GM12878 (cell line): Measurements from ENCODE around the gene ITGB5. TPM values are rescaled to one million over a fixed set of nuclear protein-coding genes. Genes with fewer than 3 reads are reported as not detected.

Experiments
- ATAC-seq: fragments of 200-7000 bp; cut with Tn5 transposase; 3 replicates; pipeline ENCODE4 v1.9.1; 2020; ENCODE audit warnings: mild to moderate bottlenecking, moderate library complexity
- BruUV-seq: library from RNA; stranded (reverse); fragments of 400-500 nt; replicated peaks from 2 replicates; lab custom pipeline; 2021; lab: Mats Ljungman, UMichigan
- CTCF ChIA-PET: fragments of 300-600 bp; sonication (Branson Sonifier 250); formaldehyde crosslinking; extraction: SDS; loops from one replicate; lab custom pipeline; 2021; ENCODE audit warnings: inconsistent platforms; lab: Yijun Ruan, JAX
- POLR2A ChIA-PET: fragments of 350-600 bp; formaldehyde crosslinking; extraction: SDS; loops from one replicate; lab custom pipeline; 2021; ENCODE audit warnings: inconsistent platforms; lab: Charles Lee
- RAD21 ChIA-PET: fragments of 300-600 bp; sonication (Branson Sonifier 250); formaldehyde crosslinking; loops from one replicate; lab custom pipeline; 2023; ENCODE audit warnings: antibody characterized with exemption; ENCODE audit not compliant: unreplicated experiment; lab: Charles Lee
- SMC1A ChIA-PET: fragments of 300-600 bp; sonication (Branson Sonifier 250); formaldehyde crosslinking; loops from one replicate; lab custom pipeline; 2023; ENCODE audit not compliant: unreplicated experiment, uncharacterized antibody; lab: Charles Lee
- DNase-seq: peaks from one replicate; pipeline ENCODE4 v3.0.0-alpha.2; 2011; ENCODE audit warnings: low read depth, low spot score
- FAIRE-seq: peaks from 3 replicates; lab custom pipeline; 2011; peaks lifted over from hg19 to GRCh38; lab: Jason Lieb, UNC
- H2AFZ ChIP-seq: 2 replicates; pipeline ENCODE4 v1.6.0; 2011; ENCODE audit warnings: low read depth, low read length, control low read depth; ENCODE audit not compliant: control insufficient read depth
- H3K27ac ChIP-seq: 2 replicates; pipeline ENCODE4 v1.5.1; 2011; ENCODE audit warnings: control low read depth; ENCODE audit not compliant: control insufficient read depth, insufficient read depth
- H3K27me3 ChIP-seq, 2 experiments: replicated peaks in 1 of 2; 2 replicates each; pipeline versions ENCODE4 v1.6.0 to v1.6.1; 2011; ENCODE audit warnings: low read length in 1 of 2; ENCODE audit not compliant: control insufficient read depth in 2 of 2, insufficient read depth in 2 of 2
- H3K36me3 ChIP-seq, 2 experiments: 2 replicates each; pipeline ENCODE4 v1.5.1; 2011; ENCODE audit warnings: low read length in 1 of 2; ENCODE audit not compliant: control insufficient read depth in 2 of 2, insufficient read depth in 2 of 2
- H3K4me1 ChIP-seq: 2 replicates; pipeline ENCODE4 v1.6.1; 2011; ENCODE audit warnings: mild to moderate bottlenecking, low read length, moderate library complexity, mixed read lengths; ENCODE audit not compliant: control insufficient read depth, insufficient read depth
- H3K4me2 ChIP-seq: 2 replicates; pipeline ENCODE4 v1.6.0; 2011; ENCODE audit warnings: control low read depth; ENCODE audit not compliant: control insufficient read depth, insufficient read depth
- H3K4me3 ChIP-seq: fragments of 200-600 bp; sonication (generic); 2 replicates; pipeline ENCODE4 v1.5.1; 2016
- H3K79me2 ChIP-seq: 2 replicates; pipeline ENCODE4 v1.6.0; 2011; ENCODE audit warnings: low read length; ENCODE audit not compliant: control insufficient read depth, insufficient read depth
- H3K9ac ChIP-seq: 2 replicates; pipeline ENCODE4 v1.8.0; 2011; ENCODE audit warnings: low read length, control low read depth, mixed read lengths; ENCODE audit not compliant: control insufficient read depth, insufficient read depth
- H3K9me3 ChIP-seq: replicated peaks from 3 replicates; pipeline ENCODE4 v1.5.1; 2011; ENCODE audit warnings: mild to moderate bottlenecking, low read length; ENCODE audit not compliant: control insufficient read depth, insufficient read depth
- H4K20me1 ChIP-seq: 2 replicates; pipeline ENCODE4 v1.6.0; 2011; ENCODE audit not compliant: control insufficient read depth, insufficient read depth
- CHD2 ChIP-seq: IDR thresholded peaks from 2 replicates; pipeline ENCODE4 v1.6.1; 2011; ENCODE audit warnings: low read depth, low read length, improper control_type of control experiment, borderline replicate concordance
- E2F8 ChIP-seq: fragments of 450-650 bp; IDR thresholded peaks from 2 replicates; pipeline ENCODE4 v1.6.1; 2018; ENCODE audit warnings: mild to moderate bottlenecking, low read depth, moderate library complexity; ENCODE audit not compliant: partially characterized antibody
- ESRRA ChIP-seq: IDR thresholded peaks from 2 replicates; pipeline ENCODE4 v1.6.1; 2012; ENCODE audit warnings: mild to moderate bottlenecking, low read length, improper control_type of control experiment
- KLF5 ChIP-seq: fragments of 450-650 bp; IDR thresholded peaks from 2 replicates; pipeline ENCODE4 v1.6.1; 2014; ENCODE audit warnings: mild to moderate bottlenecking; ENCODE audit not compliant: partially characterized antibody
- SIN3A ChIP-seq: IDR thresholded peaks from 2 replicates; pipeline ENCODE4 v1.6.1; 2012; ENCODE audit warnings: low read depth, low read length, improper control_type of control experiment
- ZBTB4 ChIP-seq: fragments of 450-650 bp; formaldehyde crosslinking; IDR thresholded peaks from 2 replicates; pipeline ENCODE4 v1.4.0; 2022; ENCODE audit warnings: mild to moderate bottlenecking, moderate library complexity
- WGBS: methylation state at CpG from one replicate; pipeline ENCODE4 v1.1.6; 2016; ENCODE audit warnings: low lambda C conversion rate; ENCODE audit not compliant: insufficient replicate concordance, insufficient coverage; ENCODE audit errors: missing lambda C conversion rate; 5-methylcytosine and 5-hydroxymethylcytosine counted together
- in situ Hi-C: fragments of 300-500 bp; cut with MboI; formaldehyde crosslinking; loops from 9 replicates; pipeline ENCODE4 v1.14.3; 2018; ENCODE audit warnings: mixed read lengths
- intact Hi-C: fragments of 100-400 bp; cut with micrococcal nuclease; formaldehyde crosslinking; loops from one replicate; pipeline ENCODE4 v1.14.2; 2022; ENCODE audit not compliant: unreplicated experiment
- polyA plus RNA-seq, 11 experiments: library from polyadenylated mRNA; depleted of rRNA in 4 of 11; unstranded in 6 of 11; stranded (reverse) in 5 of 11; fragments of >200 nt; fragmentation: Nextera tagmentation in 4 of 11; fragmentation: Illumina TruSeq in 1 of 11; extraction: Ambion mirVana in 4 of 11; extraction: Trizol in 1 of 11; gene quantifications; 1 replicate in 1 of 11; 2 replicates in 10 of 11; pipeline versions ENCODE4 v1.2.1 to v1.2.3, GENCODE V29; 2011 to 2016; ENCODE audit warnings: inconsistent platforms in 2 of 11, missing spikeins in 2 of 11, low read depth in 1 of 11
- total RNA-seq, 4 experiments: library from RNA; depleted of rRNA in 3 of 4; stranded (reverse); fragments of >200 nt in 3 of 4; fragmentation: Illumina TruSeq in 1 of 4; extraction: Trizol in 1 of 4; gene quantifications; 2 replicates each; pipeline versions ENCODE4 v1.2.1 to v1.2.3, GENCODE V29; 2013 to 2021
- TF ChIP-seq, protein P1 (sequence below): IDR thresholded peaks from 2 replicates; pipeline ENCODE4 v1.6.1; 2011; ENCODE audit warnings: mild to moderate bottlenecking, low read depth, low read length, moderate library complexity; ENCODE audit not compliant: insufficient replicate concordance

The ITGB5 gene
- total and polyA plus RNA-seq, 10 of the 15 experiments (the other 5 are each of a cell fraction or from before 2014, with no cell fraction given), result 0.05 to 10.0 (median 0.83) TPM; not detected in 2

- TF ChIP-seq, protein P1, sequence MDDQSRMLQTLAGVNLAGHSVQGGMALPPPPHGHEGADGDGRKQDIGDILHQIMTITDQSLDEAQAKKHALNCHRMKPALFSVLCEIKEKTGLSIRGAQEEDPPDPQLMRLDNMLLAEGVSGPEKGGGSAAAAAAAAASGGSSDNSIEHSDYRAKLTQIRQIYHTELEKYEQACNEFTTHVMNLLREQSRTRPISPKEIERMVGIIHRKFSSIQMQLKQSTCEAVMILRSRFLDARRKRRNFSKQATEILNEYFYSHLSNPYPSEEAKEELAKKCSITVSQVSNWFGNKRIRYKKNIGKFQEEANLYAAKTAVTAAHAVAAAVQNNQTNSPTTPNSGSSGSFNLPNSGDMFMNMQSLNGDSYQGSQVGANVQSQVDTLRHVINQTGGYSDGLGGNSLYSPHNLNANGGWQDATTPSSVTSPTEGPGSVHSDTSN, result no peak
- TF ChIP-seq SIN3A, result no peak
- TF ChIP-seq, all 136 proteins: peak for 0
- no peak overlapping the region for H2AFZ ChIP-seq
- no peak overlapping the region for H3K4me2 ChIP-seq
- H4K20me1 ChIP-seq, result no peaks in the 10 kb centered on the region
- no TSS peak for BruUV-seq
- 46% methylated on average over 3 of the region's 3 CpGs for WGBS
- H3K9ac ChIP-seq, result no peak overlapping the region
- H3K36me3 ChIP-seq, result no peaks in the 10 kb centered on the region
- ChIA-PET SMC1A (interaction anchor here (0.7 kb wide), 1 partner anchor 40 kb away, joined by 3 read pairs; no protein-coding TSS in a partner anchor), POLR2A (no interaction called here), CTCF (interaction anchor here (0.8 to 2.4 kb wide), 3 partner anchors 58 to 138 kb away, joined by 3 to 6 read pairs (median 3); no protein-coding TSS in a partner anchor), RAD21 (no interaction called here)
- in situ Hi-C loops, result no loop called here
- no peaks in the 10 kb centered on the region for H3K79me2 ChIP-seq
- FAIRE-seq, result no peak
- no peak overlapping the region for H3K4me3 ChIP-seq
- ATAC-seq, result no peak
- no peak for DNase-seq
- H3K27me3 ChIP-seq, result no peaks in the 10 kb centered on the region
- H3K9me3 ChIP-seq, result no peaks in the 10 kb centered on the region; the same call in 1 of the 3 replicates
- intact Hi-C loops, result no loop called here
- peaks cover 13% of the 10 kb centered on the region for H3K4me1 ChIP-seq
- H3K27ac ChIP-seq, result no peak overlapping the region
Observed at GRCh38 chr3:124826703-124827102, 60.5 kb downstream of the ITGB5 start.

GRCh38 chr3:124824286-124824915 is 62.8 kb downstream of the ITGB5 start:
- H3K9me3 ChIP-seq, result no peaks in the 10 kb centered on the region; the same call in 1 of the 3 replicates
- no peaks in the 10 kb centered on the region for H3K36me3 ChIP-seq
- ChIA-PET POLR2A (no interaction called here), CTCF (interaction anchor here (1.9 kb wide), 1 partner anchor 38 kb away, joined by 5 read pairs; no protein-coding TSS in a partner anchor), SMC1A (interaction anchor here (1.1 to 2.0 kb wide), 2 partner anchors 38 to 55 kb away, joined by 3 to 5 read pairs; no protein-coding TSS in a partner anchor), RAD21 (no interaction called here)
- H4K20me1 ChIP-seq, result no peaks in the 10 kb centered on the region
- DNase-seq (no peak), FAIRE-seq (no peak), ATAC-seq (no peak)
- H3K27ac ChIP-seq, result no peak overlapping the region
- 0 out of 4 replicates have a peak, but pooled peaks cover 0 to 5% of the 10 kb centered on the region in 2 experiments for H3K27me3 ChIP-seq
- H3K4me2 ChIP-seq, result no peak overlapping the region
- no peak overlapping the region for H3K9ac ChIP-seq
- intact Hi-C loops, result no loop called here
- 58% methylated on average over 4 of the region's 4 CpGs for WGBS
- H2AFZ ChIP-seq, result no peak overlapping the region
- no TSS peak for BruUV-seq
- no peak overlapping the region for H3K4me3 ChIP-seq
- in situ Hi-C loops, result no loop called here
- peaks cover 3% of the 10 kb centered on the region for H3K4me1 ChIP-seq
- H3K79me2 ChIP-seq, result no peaks in the 10 kb centered on the region
- TF ChIP-seq CHD2 (no peak), KLF5 (no peak), ZBTB4 (CRISPR knock-in tag) (no peak), E2F8 (no peak), ESRRA (no peak), SIN3A (no peak)
